Progenitor cell of endocrine pancreas (in vitro differentiated cells): ENCODE measurements around the gene MAP3K14. TPM values are rescaled to one million over a fixed set of nuclear protein-coding genes. Genes with fewer than 3 reads are reported as not detected.
A peak's percentile ranks its signal among the peaks of the same experiment; 100 is the strongest.

ENCODE experiments used
- DNase-seq: peaks from one replicate; pipeline ENCODE4 v3.0.0; 2021; ENCODE audit warnings: low spot score; ENCODE audit not compliant: unreplicated experiment
- H3K27ac Mint-ChIP-seq: 2 replicates; pipeline ENCODE4 v1.8.0; 2021; ENCODE audit warnings: mild to moderate bottlenecking, moderate library complexity, mixed read lengths
- H3K27me3 Mint-ChIP-seq: 2 replicates; pipeline ENCODE4 v1.8.0; 2021; ENCODE audit warnings: mixed read lengths
- H3K36me3 Mint-ChIP-seq: 2 replicates; pipeline ENCODE4 v1.8.0; 2022; ENCODE audit warnings: mixed read lengths; ENCODE audit not compliant: insufficient read depth
- H3K4me1 Mint-ChIP-seq: 2 replicates; pipeline ENCODE4 v1.8.0; 2021; ENCODE audit warnings: low read depth, mixed read lengths
- H3K4me3 Mint-ChIP-seq: 2 replicates; pipeline ENCODE4 v1.8.0; 2021; ENCODE audit warnings: low read depth, mild to moderate bottlenecking, moderate library complexity, mixed read lengths
- H3K9me3 Mint-ChIP-seq: 2 replicates; pipeline ENCODE4 v1.8.0; 2021; ENCODE audit warnings: low read depth, mixed read lengths
- CTCF ChIP-seq: fragments of 200-600 bp; sonication (generic); IDR thresholded peaks from one replicate; pipeline ENCODE4 v1.5.0; 2021; ENCODE audit warnings: antibody characterized with exemption, mild to moderate bottlenecking; ENCODE audit not compliant: unreplicated experiment
- total RNA-seq: library from RNA; stranded (reverse); gene quantifications from 2 replicates; pipeline ENCODE4 v1.2.1, GENCODE V29; 2021

The MAP3K14 gene
- total RNA-seq, 1 donor from 2014 or later: 7.8 TPM

- TF ChIP-seq CTCF: no peak
- Mint-ChIP-seq H3K36me3 (peaks cover 2% of the 10 kb centered on the region), H3K27ac (peak overlapping the region; percentile 82), H3K27me3 (no peaks in the 10 kb centered on the region), H3K4me3 (no peak overlapping the region), H3K4me1 (peaks cover 43% of the 10 kb centered on the region), H3K9me3 (no peaks in the 10 kb centered on the region)
- no peak for DNase-seq
Observed at GRCh38 chr17:45310380-45311324, 6.2 kb downstream of the MAP3K14 start.

DNA sequence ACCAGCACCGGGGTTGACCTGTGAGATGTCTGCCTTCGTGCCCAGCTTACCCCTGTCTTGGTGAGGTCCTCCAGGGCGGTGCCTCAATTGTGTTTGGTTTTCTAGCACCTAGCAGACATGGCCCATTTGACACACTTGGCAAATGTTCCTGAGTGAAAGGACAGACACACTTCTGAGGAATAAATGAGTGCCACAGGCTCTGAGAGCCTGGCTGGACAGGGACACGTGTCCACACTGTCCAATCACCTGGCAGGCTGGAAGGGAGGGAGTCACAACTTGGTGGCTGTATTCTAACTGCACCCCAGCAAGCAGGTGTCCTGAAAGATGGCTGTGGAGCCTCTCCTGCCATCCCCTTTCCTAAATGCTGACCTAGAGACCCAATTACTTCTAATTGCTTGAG, 7.4 kb downstream of the MAP3K14 start:
- peaks cover 2% of the 10 kb centered on the region for H3K36me3 Mint-ChIP-seq
- no peaks in the 10 kb centered on the region for H3K27me3 Mint-ChIP-seq
- H3K4me1 Mint-ChIP-seq: peaks cover 34% of the 10 kb centered on the region
- no peaks in the 10 kb centered on the region for H3K9me3 Mint-ChIP-seq
- no peak overlapping the region for H3K27ac Mint-ChIP-seq
- DNase-seq: no peak
- H3K4me3 Mint-ChIP-seq: no peak overlapping the region
- no peak for TF ChIP-seq CTCF

- peaks cover 31% of the 10 kb centered on the region for H3K4me1 Mint-ChIP-seq
Observed at GRCh38 chr17:45308840-45309239, 8.0 kb downstream of the MAP3K14 start.

GRCh38 chr17:45308016-45308365, 8.8 kb downstream of the MAP3K14 start:
- Mint-ChIP-seq H3K9me3 (no peaks in the 10 kb centered on the region), H3K4me3 (no peak overlapping the region), H3K27me3 (no peaks in the 10 kb centered on the region), H3K4me1 (peaks cover 26% of the 10 kb centered on the region), H3K36me3 (peaks cover 2% of the 10 kb centered on the region), H3K27ac (no peak overlapping the region)
- TF ChIP-seq CTCF: no peak
- no peak for DNase-seq

More at GRCh38 chr17:45308840-45309239, 8.0 kb downstream of the MAP3K14 start:
- Mint-ChIP-seq H3K36me3 (peaks cover 2% of the 10 kb centered on the region), H3K27me3 (no peaks in the 10 kb centered on the region), H3K4me3 (no peak overlapping the region), H3K27ac (peak overlapping the region; percentile 62), H3K9me3 (no peaks in the 10 kb centered on the region)
- TF ChIP-seq CTCF: no peak
- DNase-seq: no peak

DNA sequence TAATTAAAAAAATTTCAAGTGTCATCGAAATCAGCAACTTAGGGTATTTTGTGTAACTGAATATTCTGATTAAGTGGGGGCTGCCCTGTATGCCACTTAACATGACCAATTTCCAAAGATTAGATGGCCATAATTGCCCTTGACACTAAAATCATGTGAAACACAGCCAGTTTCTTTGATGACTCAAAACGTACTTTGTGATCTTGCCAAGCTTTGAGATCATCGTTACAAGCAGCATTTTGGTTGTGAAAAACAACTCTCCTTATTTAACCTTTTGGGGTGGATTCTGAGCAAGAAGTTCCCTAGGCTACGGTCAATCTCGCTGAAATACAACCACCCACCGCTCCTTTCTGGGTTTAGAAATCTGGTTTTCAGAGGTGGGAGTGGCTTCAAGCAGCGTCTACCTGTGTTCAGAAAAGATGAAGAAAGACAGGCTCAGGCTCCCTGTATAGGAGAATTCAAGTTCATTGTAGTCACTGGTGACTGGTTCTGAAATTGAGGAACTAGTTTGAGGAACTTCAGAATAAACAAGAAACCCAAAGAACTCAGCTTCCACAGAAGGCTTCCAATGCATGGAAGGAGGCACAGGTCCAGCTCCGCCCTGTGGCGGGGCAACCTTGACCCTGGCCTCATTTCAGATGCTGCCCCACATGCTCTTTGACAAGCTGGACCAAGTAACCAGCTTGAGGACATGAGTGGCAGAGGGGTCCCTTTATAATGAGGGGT, 9.4 kb downstream of the MAP3K14 start:
- no peaks in the 10 kb centered on the region for H3K9me3 Mint-ChIP-seq
- H3K4me3 Mint-ChIP-seq: no peak overlapping the region
- no peaks in the 10 kb centered on the region for H3K27me3 Mint-ChIP-seq
- no peak for TF ChIP-seq CTCF
- H3K27ac Mint-ChIP-seq: no peak overlapping the region
- peaks cover 22% of the 10 kb centered on the region for H3K4me1 Mint-ChIP-seq
- peaks cover 2% of the 10 kb centered on the region for H3K36me3 Mint-ChIP-seq
- no peak for DNase-seq
